GM12875 (cell line): Measurements from ENCODE around the gene PPP1CA.

Source experiments
- H3K4me3 ChIP-seq: one replicate; pipeline ENCODE4 v1.5.1; 2011; ENCODE audit warnings: low read depth, low read length, control low read depth
- TF ChIP-seq, protein P1 (sequence below): IDR thresholded peaks from 2 replicates; pipeline ENCODE4 v1.5.1; 2011; ENCODE audit warnings: low read depth, mild to moderate bottlenecking, control low read depth, inconsistent platforms, low read length, moderate library complexity, borderline replicate concordance; ENCODE audit not compliant: insufficient read depth

Gene PPP1CA

DNA sequence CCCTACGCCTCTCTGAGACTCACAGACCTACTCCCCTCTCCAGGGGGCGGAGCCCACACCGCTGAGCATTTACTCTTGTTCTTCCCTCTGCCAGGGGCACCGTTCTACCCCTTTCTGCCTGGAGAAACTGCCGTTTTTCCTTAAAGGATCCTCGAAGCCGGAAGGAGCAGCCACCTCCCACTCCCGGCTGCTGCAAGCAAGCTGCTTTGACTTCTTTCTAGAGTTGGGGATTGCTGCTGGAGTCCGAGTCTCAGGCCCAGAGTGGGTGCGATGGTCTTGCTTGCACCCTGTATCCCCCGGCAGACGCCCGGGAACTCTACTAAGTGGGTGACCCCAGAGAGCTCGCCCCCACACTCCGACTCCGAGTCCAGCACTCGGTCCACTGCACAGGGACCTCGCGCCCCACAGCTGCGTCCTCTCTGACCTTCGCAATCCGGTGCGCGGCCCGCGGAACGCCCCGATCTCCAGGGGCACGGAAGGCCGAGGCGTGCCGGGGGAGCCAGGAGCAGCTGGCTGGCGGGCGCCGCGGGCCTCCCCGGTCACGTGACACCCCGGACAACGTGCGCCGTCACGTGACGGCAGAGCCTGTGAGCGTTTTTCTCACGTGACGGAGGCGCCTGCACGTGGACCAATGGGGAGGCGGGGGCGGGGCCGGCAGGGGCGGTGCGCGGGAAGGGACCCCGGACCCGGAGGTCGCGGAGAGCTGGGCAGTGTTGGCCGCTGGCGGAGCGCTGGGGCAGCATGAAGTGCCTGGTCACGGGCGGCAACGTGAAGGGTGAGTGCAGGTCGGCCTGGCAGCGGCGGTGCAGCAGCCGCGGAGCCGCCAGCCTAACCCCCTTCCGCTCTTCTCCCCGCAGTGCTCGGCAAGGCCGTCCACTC lies 10.1 kb downstream of the PPP1CA start, which contains the start of gene RAD9A:
RAD9A (plus strand) TSS at position 683 of the 879 bp plus-strand sequence; CDS start at position 742, 59 bp downstream.
- TF ChIP-seq, protein P1, sequence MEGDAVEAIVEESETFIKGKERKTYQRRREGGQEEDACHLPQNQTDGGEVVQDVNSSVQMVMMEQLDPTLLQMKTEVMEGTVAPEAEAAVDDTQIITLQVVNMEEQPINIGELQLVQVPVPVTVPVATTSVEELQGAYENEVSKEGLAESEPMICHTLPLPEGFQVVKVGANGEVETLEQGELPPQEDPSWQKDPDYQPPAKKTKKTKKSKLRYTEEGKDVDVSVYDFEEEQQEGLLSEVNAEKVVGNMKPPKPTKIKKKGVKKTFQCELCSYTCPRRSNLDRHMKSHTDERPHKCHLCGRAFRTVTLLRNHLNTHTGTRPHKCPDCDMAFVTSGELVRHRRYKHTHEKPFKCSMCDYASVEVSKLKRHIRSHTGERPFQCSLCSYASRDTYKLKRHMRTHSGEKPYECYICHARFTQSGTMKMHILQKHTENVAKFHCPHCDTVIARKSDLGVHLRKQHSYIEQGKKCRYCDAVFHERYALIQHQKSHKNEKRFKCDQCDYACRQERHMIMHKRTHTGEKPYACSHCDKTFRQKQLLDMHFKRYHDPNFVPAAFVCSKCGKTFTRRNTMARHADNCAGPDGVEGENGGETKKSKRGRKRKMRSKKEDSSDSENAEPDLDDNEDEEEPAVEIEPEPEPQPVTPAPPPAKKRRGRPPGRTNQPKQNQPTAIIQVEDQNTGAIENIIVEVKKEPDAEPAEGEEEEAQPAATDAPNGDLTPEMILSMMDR = no peak
- peak within 1 kb of the TSS; percentile 93 for H3K4me3 ChIP-seq

DNA sequence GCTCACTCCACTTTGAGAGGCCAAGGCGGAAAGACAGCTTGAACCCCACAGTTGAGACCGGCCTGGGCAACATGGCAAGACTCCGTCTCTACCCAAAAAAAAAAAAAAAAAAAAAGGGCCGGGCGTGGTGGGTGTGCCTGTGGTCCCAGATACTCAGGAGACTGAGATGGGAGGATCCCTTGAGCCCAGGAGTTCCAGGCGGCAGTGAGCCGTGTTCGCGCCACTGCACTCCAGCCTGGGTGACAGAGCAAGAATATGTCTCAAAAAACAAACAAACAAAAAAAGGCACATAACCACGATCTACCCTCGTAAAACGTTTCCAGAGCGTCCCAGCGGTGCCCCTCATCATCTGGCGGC lies 10.7 kb downstream of the PPP1CA start:
- peak overlapping the region; percentile 93 for H3K4me3 ChIP-seq
- TF ChIP-seq, protein P1 = no peak

DNA sequence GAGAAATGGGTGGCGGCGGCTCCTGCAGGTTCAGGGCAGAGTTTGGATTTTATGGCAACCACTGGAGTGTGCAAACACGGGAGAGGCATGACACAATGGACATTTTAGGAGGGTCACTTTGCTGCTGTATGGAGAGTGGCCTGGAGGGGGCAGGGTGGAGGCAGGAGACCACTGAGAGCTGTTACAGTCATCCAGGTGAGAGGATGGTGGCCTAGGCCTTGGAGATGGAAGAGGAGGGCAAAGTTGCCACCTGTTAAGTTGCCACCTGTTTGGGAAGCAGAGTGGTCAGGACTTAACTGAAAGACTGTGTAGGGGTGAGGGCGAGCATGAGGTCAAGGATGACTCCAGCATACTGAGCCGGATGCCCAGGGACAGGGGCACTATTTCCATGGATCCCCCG lies 12.2 kb downstream of the PPP1CA start:
- TF ChIP-seq, protein P1 = peak; percentile 72
- H3K4me3 ChIP-seq = no peak overlapping the region

DNA sequence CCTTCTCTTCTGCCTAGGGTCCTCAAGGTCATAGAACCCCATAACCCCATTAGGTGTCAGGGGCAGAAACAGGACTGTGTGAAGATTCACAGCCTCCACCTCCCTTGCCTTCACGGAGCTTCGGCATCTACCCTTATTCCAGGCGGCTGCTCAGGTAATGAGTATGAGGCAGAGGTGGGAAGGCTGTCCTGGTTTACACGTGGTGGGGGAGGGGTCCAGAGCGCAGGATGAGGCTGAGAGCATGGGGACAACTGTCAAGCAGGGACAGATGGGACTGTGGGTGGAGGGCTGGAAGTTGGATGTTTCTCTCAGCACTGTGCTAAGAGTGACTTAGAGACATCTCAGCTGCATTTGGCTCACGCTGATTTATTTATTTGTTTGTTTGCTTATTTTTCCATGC lies 14.1 kb downstream of the PPP1CA start:
- H3K4me3 ChIP-seq = no peak overlapping the region
- TF ChIP-seq, protein P1 = no peak

DNA sequence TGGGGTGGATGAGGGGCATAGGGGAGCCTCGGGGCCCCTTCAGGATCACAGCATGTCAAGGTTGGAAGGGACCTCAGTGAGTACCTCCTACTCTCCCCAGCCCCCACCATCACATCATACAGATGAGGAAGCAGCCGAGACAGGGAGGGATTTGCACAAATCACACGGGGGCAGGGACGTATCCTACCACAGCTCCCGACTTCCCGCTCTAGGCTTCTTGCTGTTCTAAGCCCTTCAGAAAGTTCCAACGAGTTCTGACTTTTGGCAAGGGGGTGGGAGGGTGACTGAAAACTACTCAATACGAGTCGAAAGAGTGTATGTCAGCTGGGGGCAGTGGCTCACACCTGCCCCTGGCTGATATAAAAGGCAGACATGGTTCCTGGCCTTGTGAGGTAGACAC lies 14.6 kb downstream of the PPP1CA start:
- no peak overlapping the region for H3K4me3 ChIP-seq
- TF ChIP-seq, protein P1 = no peak

DNA sequence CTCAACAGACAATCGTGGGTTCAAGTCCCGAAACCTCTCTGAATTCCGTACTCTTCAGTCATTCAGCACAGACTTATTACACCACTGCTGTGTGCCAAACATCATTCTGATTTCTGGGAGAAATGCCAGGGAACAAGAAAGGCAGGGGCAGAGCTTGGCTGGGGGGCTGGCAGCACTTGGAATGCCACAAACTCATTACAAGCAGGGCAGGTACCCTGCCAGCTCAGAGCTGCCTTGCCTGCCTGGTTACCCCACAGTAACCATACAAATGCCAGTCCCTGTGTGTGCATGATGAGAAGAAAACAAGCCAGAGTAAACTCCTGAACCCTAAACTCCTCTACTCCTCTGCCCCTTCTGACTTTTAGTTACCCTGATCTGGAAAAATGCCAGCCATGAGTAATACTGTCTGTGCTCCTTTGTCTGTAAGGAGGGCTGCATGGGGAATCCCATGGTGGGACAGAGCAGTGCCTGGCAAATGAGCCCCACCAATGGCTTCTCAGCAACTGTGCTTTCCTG lies 16.7 kb downstream of the PPP1CA start:
- TF ChIP-seq, protein P1 = no peak
- H3K4me3 ChIP-seq = no peak overlapping the region
